HG02870 (cell line): ENCODE data around the gene HCAR2.
"Not testable (repeated sequence)": the region's sequence is repeated elsewhere in the genome, so short reads cannot be mapped to it uniquely, and the experiment has no call there.

ENCODE experiments used
- ATAC-seq: cut with Tn5 transposase; IDR thresholded peaks from one replicate; pipeline ENCODE4 v1.9.1; 2021; ENCODE audit warnings: mild to moderate bottlenecking, moderate library complexity; ENCODE audit not compliant: unreplicated experiment

HCAR2 gene

DNA sequence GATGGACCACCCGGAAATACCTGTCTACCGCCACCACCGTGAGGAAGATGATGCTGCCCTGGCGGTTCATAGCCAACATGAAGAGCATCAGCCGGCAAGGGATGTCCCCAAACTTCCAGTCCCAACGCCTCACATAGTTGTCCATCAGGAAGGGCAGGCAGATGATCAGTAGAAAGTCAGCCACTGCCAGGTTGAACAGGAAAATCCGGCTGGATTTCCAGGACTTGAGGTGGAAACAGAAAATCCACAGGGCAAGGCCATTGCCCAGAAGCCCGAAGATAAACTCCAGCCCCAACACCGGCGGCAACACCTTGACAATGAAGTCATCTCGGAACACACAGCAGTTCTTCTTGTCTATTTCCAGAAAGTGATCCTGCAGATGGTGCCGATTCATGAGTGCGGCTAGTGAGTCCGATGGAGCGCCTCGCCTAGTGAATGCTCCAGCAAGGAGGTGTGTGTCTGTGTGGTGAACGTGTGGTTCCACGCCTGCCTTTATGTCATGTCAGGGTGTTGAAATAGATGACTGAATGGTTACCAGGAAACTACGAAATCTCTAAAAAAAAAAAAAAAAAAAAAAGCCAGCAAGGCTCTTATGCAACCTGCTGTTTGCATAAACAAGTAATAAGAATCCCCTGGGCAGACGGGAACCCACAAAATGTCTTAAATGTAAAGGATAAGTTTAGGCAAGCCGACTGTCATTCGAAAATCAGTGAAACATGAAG lies at the start of gene HCAR2:
Gene HCAR2, minus strand, starts transcription at position 468 of the 722 bp plus-strand sequence. Its CDS starts 74 bp downstream, at position 394.
- not testable (repeated sequence) for ATAC-seq

DNA sequence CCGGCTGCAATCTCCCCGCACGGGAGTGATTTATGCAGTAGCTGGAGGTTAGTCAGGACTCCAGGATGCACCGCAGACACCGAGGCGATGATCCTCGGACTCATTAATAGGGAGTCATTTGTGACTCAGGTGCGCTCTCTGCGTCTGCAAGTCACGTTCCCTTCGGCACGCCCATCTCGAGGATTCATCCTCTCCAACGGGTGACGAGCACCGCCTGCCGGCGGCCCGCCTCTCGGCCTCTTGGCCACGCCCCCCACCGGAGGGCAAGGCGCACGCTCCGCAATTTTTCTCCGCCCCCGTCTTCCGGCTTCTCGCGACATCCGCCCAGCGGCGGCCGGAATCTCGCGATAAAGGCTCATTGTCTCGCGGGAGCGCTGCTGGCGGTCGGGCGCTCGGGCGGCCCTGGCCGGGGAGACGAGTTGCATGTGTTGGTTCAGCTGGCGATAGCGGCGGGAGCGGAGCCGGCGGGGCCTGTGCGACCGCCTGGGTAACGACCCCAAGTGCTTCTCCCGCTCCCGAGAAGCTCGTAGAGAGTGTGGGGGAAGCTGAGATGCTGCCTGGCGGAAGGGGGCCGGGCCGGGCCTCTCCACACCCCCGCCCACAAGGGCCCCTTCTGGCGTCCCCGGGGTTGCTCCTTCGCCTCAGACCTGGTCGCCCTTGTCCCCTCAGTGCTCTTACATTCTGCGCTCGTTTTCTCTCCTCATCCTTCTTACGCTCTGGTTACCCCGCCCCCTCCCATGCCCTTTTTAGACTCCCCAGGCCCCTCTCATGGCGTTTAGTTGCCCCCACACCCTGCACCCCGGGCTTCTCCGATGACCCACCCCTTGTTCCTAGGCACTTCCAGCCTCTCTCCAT lies 49.5 kb upstream of the HCAR2 start, which contains the start of gene DENR:
Gene DENR, plus strand, starts transcription at position 361 of the 855 bp plus-strand sequence. CDS start 878 bp downstream, outside the sequence.
- peak; percentile 94 for ATAC-seq

DNA sequence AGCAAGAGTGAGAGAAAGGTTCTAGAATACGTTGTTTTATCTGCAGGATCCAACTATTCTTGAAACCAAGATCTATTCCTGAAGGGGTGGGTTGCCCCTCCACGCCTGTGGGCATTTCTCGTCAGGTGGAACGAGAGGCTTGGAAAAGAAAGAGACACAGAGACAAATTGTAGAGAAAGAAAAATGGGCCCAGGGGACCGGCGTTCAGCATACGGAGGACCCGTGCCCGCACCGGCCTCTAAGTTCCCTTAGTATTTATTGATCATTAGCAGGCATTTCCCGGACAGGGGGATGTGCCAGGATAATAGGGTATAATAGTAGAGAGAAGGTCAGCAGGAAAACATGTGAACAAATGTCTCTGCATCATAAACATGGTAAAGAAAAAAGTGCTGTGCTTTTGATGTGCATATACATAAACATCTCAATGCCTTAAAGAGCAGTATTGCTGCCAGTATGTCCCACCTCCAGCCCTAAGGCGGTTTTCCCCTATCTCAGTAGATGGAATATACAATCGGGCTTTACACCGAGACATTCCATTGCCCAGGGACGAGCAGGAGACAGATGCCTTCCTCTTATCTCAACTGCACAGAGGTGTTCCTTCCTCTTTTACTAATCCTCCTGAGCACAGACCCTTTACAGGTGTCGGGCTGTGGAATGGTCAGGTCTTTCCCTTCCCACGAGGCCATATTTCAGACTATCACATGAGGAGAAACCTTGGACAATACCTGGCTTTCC lies 47.8 kb upstream of the HCAR2 start:
- not testable (repeated sequence) for ATAC-seq

DNA sequence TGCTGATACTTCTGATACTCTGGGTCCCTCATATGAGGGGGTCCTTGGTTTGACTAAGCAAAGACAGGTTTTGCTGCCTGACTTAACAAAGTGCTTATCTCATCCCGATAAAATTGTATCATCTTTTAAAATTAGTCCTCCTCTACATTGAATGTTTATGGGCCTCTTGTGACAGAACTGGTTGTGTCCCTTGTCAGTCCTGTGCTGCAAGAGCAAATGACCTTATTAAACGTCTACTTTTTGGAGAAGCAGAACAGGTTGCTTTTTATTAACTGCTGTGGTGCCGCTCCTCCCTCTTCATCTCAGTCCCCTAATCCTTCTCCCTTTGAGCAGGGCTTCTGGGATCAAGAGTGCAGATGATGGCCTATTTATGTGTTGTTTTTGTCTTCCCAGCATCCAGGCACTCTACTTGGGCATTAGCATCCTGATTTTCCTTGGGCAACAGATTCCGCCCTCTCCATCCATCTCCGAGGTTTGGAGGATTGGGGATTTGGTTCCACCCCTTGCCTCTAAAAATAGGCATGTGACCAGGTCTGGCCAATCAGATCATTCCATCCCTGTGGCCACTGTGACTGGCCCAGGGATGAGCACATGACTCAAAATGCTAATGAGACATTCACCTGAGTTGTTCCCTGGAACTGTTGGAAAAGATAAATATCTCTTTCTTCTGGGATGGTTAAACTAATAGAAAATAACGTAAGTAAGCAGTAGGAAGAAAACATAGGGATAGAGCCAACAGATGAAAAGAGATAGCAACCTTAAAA lies 46.6 kb upstream of the HCAR2 start:
- ATAC-seq = no peak

DNA sequence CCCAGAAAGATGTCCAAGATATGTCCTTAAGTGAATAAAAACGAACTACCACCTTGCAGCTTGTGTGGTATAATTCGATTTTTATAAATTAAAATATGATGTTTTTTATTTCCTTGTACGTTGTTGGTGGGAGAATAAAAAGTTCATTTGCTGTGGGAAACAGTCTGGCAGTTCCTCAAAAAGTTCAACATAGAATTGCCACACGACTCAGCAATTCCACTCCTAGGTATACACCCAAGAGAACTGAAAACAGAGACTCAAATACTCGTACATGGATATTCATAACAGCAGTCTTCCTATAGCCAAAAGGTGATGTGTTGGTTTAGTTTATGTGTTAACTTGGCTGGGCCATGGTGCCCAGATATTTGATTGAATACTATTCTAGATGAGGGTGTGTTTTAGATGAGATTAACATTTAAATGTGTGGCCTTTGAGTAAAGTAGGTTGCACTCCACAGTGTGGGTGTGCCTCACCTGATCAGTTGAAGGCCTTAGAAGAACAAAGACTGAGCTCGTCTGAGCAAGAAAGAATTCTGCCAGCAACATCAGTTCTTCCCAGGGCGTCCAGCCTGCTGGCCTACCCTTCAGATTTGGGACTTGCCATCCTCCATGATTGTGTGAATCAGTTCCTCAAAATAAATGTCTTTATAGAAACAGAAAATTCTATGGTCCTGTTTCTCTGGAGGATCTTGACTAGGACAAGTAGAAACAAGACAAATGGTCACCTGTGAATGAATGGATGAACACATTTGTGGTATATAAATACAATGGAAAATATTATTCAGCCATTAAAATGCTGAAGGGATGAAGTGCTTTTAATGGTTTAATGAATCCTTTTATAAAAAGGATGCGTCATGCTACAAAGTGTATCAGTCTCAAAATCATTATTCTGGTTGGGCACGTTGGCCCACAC lies 44.3 kb upstream of the HCAR2 start:
- ATAC-seq = no peak

DNA sequence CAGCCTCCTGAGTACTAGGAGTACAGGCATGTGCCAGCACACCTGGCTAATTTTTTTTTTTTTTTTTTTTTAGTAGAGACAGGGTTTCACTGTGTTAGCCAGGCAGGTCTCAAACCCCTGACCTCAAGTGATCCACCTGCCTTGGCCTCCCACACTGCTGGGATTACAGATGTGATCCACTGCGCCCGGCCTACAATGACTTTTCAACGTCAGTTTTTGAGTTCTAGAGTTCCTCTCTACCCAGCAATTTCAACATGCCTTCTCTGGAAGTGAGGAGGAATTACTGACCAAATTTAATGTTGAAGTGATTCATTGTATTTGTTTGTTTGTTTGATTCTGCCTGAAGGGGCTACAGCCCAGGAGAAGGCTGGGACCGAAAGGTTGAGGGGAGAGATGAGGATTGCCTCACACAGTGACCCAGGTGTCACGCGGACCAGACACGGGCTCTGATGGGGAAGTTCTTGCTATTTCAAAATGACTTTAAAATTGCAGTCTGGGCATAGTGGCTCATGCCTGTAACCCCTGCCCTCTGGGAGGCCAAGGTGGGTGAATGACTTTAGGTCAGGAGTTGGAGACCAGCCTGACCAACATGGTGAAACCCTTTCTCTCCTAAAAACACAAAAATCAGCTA lies 40.9 kb upstream of the HCAR2 start:
- no peak for ATAC-seq

DNA sequence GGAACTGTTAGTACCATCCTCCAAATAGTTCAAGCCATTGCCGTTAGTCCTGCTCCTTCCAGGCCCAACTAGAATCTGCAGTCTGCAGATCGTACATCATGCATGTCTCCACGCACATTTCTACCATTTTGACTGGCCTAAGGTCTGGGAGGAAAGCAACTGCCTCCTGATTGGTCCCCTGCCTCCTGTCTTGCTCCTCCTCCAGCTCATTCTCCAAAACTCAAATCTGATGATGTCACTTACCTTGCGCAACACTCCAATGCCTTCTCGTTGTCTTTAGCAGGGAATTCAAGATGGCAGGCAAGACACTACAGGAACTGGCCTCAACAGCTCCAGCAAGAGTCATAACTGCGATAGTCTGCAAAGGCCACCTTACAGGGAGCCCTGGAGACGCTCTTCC lies 37.2 kb upstream of the HCAR2 start:
- ATAC-seq = no peak

DNA sequence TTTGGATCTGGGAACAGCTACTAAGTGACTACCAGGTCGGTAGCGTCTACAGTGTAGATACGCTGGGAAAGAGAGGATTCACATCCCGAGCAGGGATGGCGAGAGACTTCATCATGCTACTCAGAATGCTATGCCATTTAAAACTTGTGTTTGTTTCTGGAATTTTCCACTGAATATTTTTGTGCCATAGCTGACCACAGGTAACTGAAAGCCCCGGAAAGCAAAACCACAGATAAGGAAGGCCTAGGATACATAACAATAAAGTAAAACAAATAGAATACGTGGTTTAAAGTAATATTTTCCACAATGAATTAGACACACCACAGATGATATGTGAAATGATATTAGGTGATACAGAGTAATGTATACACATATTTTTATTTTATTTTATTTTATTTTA lies 35.4 kb upstream of the HCAR2 start:
- ATAC-seq = no peak

DNA sequence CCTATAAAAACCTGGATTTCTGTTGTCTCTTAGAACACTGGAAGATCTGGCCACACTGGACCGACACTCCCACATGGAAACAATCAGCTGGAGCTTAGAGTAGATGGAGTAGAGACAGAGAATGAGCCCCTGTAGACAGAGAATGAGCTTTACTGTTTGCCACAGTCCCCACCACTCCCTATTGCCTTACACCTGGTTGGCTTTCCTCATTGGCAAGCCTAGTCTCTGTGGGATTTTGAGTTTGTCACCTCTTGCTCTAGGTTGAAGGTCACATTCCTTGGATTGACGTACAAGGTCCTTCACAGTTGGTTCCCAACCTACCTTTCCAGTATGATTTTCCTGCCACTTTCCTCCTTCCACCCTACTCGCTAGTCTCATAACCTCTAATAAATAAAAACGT lies 29.5 kb upstream of the HCAR2 start:
- no peak for ATAC-seq

DNA sequence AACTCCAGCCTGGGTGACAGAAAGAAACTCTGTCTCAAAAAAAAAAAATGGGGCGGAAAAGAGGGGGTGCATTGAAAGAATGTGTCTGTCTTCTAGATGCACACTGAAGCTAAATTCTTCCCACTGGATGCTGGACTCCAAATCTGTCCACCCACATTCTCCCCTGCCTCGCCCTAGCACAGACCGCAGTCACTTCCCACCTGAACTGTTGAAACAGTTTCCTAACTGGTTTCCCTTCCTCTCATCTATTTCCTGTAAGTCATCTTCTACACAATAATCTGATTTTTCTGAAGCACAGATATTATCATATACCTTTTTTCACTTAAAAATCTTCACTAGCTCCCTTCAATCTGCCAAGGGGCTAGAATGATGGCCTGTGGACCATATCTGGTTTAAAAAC lies 29.0 kb upstream of the HCAR2 start:
- no peak for ATAC-seq

DNA sequence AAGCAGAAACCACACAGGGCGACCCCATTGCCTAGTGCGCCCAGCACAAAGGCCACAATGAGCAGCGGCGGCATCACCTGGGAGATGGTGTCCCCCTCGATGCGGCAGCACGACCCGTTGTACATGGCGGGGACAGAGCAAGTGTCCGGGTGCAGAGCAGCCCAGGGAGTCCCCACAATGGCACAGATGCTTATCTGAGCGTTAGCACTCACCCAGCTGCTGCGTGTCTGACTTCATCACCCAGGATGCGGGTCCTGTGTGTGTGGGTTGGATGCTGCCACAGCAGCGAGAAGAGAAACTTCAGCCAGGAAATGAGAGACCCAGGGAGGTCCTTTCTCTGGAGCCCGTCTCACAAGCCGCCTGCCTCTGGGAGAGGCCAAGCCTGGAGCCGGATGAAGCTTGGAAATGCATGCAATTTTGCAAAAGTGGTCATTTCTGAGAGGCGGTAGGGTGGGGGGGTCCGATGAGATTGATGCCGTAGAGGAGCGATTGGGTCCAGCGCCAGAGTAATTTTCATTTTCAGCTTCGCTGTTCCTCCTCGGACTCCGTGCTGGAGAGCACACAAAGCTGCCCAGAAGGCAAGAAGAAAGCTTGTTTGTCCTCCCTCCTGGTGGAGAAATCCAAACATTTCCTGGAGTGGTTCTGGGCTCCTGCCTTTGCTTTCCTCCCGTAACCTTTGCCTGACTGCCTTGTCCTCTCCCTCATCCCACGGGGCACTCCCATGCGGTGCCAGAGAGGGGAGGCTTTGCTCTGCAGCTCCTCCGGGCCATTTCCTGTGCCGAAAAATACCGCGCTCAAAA lies 27.3 kb upstream of the HCAR2 start, which contains the start of gene HCAR1:
Gene HCAR1, minus strand, starts transcription at position 630 of the 800 bp plus-strand sequence. Its CDS starts 505 bp downstream, at position 125.
- no peak for ATAC-seq

DNA sequence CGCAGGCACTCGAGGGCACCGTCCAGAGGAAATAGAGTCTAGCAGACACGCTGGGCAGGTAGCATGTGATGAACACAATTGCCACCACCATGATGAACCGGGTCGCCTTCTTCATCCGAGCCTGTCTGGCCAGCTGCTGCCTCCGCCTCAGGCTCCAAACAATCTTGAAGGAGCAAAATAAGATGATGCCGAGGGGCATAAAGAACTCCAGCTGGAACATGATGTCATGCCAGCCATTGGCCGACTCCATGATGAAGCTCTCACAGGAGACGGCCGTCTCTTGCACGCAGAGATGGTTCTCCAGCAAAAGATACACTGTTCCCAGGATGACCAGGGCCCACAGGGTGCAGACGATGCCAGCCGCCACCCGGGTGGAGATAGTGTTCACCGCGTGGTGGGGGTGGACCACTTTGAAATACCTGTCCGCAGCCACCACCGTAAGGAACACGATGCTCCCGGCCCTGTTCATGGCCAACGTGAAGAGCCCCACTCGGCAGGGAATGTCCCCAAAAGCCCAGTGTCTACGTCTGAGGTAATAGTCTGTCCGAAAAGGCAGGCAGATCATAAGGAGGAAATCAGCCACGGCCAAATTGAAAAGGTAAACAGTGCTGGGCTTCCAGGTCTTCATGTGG lies 26.5 kb upstream of the HCAR2 start:
- ATAC-seq = no peak

DNA sequence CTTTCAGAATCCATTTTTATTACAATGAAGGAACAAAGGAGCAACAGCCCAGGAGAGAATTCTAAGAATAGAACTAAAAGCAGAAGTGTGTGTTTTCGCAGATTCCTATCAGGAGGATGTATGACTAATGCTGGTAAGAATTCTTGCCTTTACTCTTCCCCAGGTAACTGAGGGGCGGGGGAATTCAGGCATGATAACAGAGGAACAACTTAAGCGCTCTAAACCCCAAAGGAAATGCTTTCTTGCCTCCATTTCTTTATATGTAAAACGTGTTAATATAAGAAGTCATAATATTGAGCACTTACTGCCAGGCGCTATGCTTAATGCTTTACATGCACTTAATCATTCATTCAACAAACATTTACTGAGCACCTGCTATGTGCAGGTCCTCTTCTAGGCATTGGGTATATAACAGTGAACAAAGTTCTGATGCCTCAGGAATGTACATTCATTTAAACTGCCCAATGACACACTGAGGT lies 23.0 kb upstream of the HCAR2 start:
- ATAC-seq = no peak

DNA sequence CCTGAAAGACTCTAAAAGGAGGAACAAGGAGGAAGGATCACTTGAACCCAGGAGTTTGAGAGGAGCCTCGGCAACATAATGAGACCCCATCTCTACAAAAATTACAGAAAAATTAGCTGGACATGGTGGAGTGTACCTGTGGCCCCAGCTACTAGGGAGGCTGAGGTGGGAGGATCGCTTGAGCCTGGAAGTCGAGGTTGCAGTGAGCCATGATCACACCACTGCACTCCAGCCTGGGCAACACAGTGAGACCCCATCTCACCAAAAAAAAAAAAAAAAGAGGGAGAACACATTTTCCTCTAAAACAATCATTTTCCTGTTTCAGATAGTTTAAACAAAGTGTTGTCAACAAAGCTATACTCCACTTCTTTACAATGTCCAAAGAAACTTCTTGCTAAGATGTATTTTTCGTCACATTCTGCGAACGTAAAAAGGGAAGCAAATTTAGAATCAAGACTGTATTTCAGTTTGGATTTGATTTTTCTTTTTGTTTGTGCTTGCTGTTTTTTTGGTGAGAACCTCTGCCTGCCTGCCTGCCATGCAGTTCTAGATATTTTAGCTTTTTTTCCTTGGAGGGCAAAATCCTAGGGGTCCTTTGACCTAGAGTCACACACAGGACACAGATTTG lies 22.4 kb upstream of the HCAR2 start:
- no peak for ATAC-seq

DNA sequence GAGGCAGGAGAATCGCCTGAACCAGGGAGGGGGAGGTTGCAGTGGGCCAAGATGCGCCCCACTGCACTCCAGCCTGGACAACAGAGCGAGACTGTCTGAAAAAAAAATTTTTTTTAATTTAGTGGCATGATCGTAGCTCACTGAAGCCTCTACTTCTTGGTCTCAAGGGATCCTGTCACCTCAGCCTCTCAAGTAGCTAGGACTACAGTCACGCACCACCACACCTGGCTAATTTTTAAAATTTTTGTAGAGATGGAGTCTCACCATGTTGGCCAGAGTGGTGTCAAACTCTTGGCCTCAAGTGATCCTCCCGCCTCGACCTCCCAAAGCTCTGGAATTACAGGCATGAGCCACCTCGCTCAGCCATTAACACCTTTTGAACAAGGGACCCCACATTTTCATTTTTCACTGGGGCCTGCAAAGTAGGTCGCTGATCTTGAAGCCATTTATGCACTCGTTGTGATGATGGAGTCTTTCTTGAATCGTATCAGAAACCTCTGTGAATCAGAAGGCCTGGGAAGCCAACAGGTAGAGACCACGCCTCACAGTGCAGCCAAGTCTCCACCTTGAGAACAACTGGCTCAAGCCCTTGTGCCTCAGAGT lies 21.6 kb upstream of the HCAR2 start:
- ATAC-seq = no peak

DNA sequence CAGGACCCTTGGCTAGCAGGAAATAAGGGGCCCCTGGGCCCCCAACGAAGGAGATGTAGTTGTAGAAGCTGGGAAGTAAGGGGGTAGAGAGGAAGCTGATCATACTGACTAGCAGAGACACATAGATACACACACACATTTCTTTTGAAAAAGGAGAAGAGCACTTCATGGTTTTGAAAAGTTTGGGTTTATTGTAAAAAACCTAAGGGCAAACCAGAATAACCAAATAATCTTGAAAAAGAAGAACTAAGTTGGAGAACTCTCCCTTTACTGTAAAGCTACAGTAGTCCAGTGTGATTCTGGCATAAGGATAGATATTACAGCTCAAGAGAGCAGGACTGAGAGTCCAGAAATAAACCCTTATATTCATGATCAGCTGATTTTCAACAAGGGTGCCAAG lies 19.2 kb upstream of the HCAR2 start:
- ATAC-seq = no peak
